IMR-90 (cell line): Measurements from ENCODE around the gene CPTP. TPM values are rescaled to one million over a fixed set of nuclear protein-coding genes. Genes with fewer than 3 reads are reported as not detected.
A peak's percentile ranks its signal among the peaks of the same experiment; 100 is the strongest.

Experiments used
- ATAC-seq: fragments of 200-7000 bp; cut with Tn5 transposase; 2 replicates; pipeline ENCODE4 v1.9.1; 2020; ENCODE audit warnings: low read depth, mild to moderate bottlenecking, moderate library complexity
- BruUV-seq: library from RNA; stranded (reverse); fragments of 400-500 nt; replicated peaks from 2 replicates; lab custom pipeline; 2021; lab: Mats Ljungman, UMichigan
- CTCF ChIA-PET: fragments of 300-600 bp; formaldehyde crosslinking; extraction: SDS; loops from one replicate; lab custom pipeline; 2021; ENCODE audit warnings: antibody characterized with exemption; lab: Yijun Ruan, JAX
- POLR2A ChIA-PET: fragments of 300-600 bp; sonication (Branson Sonifier 250); formaldehyde crosslinking; loops from one replicate; lab custom pipeline; 2022; ENCODE audit warnings: antibody characterized with exemption; ENCODE audit not compliant: unreplicated experiment; lab: Charles Lee
- DNase-seq: peaks from one replicate; pipeline ENCODE4 v3.0.0; 2013
- H2AFZ ChIP-seq: replicated peaks from 2 replicates; pipeline ENCODE3; 2013; ENCODE audit warnings: low read length, mild to moderate bottlenecking; ENCODE audit not compliant: poor library complexity
- H2AK5ac ChIP-seq: 2 replicates; pipeline ENCODE4 v1.6.1; 2013; ENCODE audit warnings: low read depth, low read length, inconsistent platforms
- H2AK9ac ChIP-seq: replicated peaks from 2 replicates; pipeline ENCODE3; 2013; ENCODE audit warnings: mild to moderate bottlenecking, low read depth, low read length, moderate library complexity; ENCODE audit not compliant: poor library complexity
- H2BK120ac ChIP-seq: 2 replicates; pipeline ENCODE4 v1.6.1; 2013; ENCODE audit warnings: low read depth, low read length, inconsistent platforms
- H2BK15ac ChIP-seq: 3 replicates; pipeline ENCODE4 v1.6.1; 2013; ENCODE audit warnings: low read depth, low read length, inconsistent platforms
- H2BK20ac ChIP-seq: 2 replicates; pipeline ENCODE4 v1.6.1; 2013; ENCODE audit warnings: low read depth, mild to moderate bottlenecking, inconsistent platforms, low read length, moderate library complexity
- H2BK5ac ChIP-seq: 2 replicates; pipeline ENCODE4 v1.6.1; 2013; ENCODE audit warnings: mild to moderate bottlenecking, low read depth, low read length, inconsistent platforms; ENCODE audit not compliant: poor library complexity, severe bottlenecking
- H3K14ac ChIP-seq: replicated peaks from 2 replicates; pipeline ENCODE4 v1.6.1; 2013; ENCODE audit warnings: low read depth, low read length, inconsistent platforms
- H3K18ac ChIP-seq: 2 replicates; pipeline ENCODE4 v1.6.1; 2013; ENCODE audit warnings: low read depth, low read length, control low read depth
- H3K23ac ChIP-seq: 2 replicates; pipeline ENCODE4 v1.6.1; 2013; ENCODE audit warnings: low read depth, low read length, inconsistent platforms
- H3K27ac ChIP-seq: 2 replicates; pipeline ENCODE4 v1.5.1; 2013; ENCODE audit warnings: mild to moderate bottlenecking, control low read depth, low read length; ENCODE audit not compliant: insufficient read depth
- H3K27me3 ChIP-seq: 2 replicates; pipeline ENCODE4 v1.6.1; 2013; ENCODE audit warnings: low read length; ENCODE audit not compliant: control insufficient read depth, insufficient read depth
- H3K36me3 ChIP-seq: 2 replicates; pipeline ENCODE4 v1.6.1; 2013; ENCODE audit warnings: low read length, mixed read lengths; ENCODE audit not compliant: control insufficient read depth, insufficient read depth
- H3K4ac ChIP-seq: 2 replicates; pipeline ENCODE4 v1.6.1; 2013; ENCODE audit warnings: low read depth, low read length, inconsistent platforms
- H3K4me1 ChIP-seq: 2 replicates; pipeline ENCODE4 v1.6.1; 2013; ENCODE audit warnings: low read length, mixed read lengths; ENCODE audit not compliant: control insufficient read depth, insufficient read depth
- H3K4me2 ChIP-seq: 2 replicates; pipeline ENCODE4 v1.6.1; 2013; ENCODE audit warnings: low read depth, mild to moderate bottlenecking, control low read depth, low read length, moderate library complexity
- H3K4me3 ChIP-seq: 2 replicates; pipeline ENCODE4 v1.5.1; 2013; ENCODE audit warnings: low read depth, mild to moderate bottlenecking, control low read depth, low read length, moderate library complexity; ENCODE audit not compliant: insufficient read depth
- H3K56ac ChIP-seq: 2 replicates; pipeline ENCODE4 v1.6.1; 2013; ENCODE audit warnings: low read length, inconsistent platforms; ENCODE audit not compliant: insufficient read depth; ENCODE audit errors: extremely low read depth
- H3K79me1 ChIP-seq, 2 experiments: 2 replicates each; pipeline ENCODE4 v1.6.1; 2013; ENCODE audit warnings: low read length in 2 of 2, inconsistent platforms in 1 of 2, low read depth in 1 of 2
- H3K9ac ChIP-seq: 2 replicates; pipeline ENCODE4 v1.6.1; 2013; ENCODE audit warnings: low read depth, low read length, control low read depth
- H3K9me1 ChIP-seq: 2 replicates; pipeline ENCODE4 v1.6.1; 2013; ENCODE audit warnings: low read length, inconsistent platforms; ENCODE audit not compliant: insufficient read depth
- H3K9me3 ChIP-seq: 2 replicates; pipeline ENCODE4 v1.6.1; 2013; ENCODE audit warnings: low read length; ENCODE audit not compliant: control insufficient read depth, insufficient read depth
- H4K20me1 ChIP-seq: 2 replicates; pipeline ENCODE4 v1.6.1; 2013; ENCODE audit warnings: low read length, inconsistent platforms; ENCODE audit not compliant: insufficient read depth
- H4K5ac ChIP-seq: 2 replicates; pipeline ENCODE4 v1.6.1; 2013; ENCODE audit warnings: mild to moderate bottlenecking, low read depth, low read length, control low read depth
- H4K8ac ChIP-seq, 2 experiments: 2 replicates each; pipeline ENCODE4 v1.6.1; 2013; ENCODE audit warnings: low read depth in 2 of 2, low read length in 2 of 2, control low read depth in 1 of 2, inconsistent platforms in 1 of 2
- H4K91ac ChIP-seq: 2 replicates; pipeline ENCODE4 v1.6.1; 2013; ENCODE audit warnings: low read depth, low read length, inconsistent platforms; ENCODE audit not compliant: insufficient read depth
- RCOR1 ChIP-seq: IDR thresholded peaks from 2 replicates; pipeline ENCODE4 v1.6.1; 2012; ENCODE audit warnings: mild to moderate bottlenecking, low read length, improper control_type of control experiment; ENCODE audit not compliant: insufficient replicate concordance
- WGBS, 2 experiments: methylation state at CpG; one replicate each; pipeline versions ENCODE4 v1.1.5 to v1.1.7; 2013; ENCODE audit warnings: missing lambda C conversion rate in 2 of 2; ENCODE audit not compliant: insufficient read length in 1 of 2; ENCODE audit errors: extremely low coverage in 2 of 2; 5-methylcytosine and 5-hydroxymethylcytosine counted together
- dilution Hi-C: fragments of 300-500 bp; cut with HindIII; formaldehyde crosslinking; loops from one replicate; pipeline ENCODE4 v1.14.3; 2018; ENCODE audit warnings: low sequenced_read_pairs; ENCODE audit not compliant: unreplicated experiment
- in situ Hi-C: fragments of 300-500 bp; cut with MboI; formaldehyde crosslinking; loops from 3 replicates; pipeline ENCODE4 v1.14.3; 2019; ENCODE audit warnings: low sequenced_read_pairs, inconsistent platforms, mixed read lengths
- intact Hi-C: fragments of 100-400 bp; cut with micrococcal nuclease; formaldehyde crosslinking; loops from 2 replicates; pipeline ENCODE4 v1.10.0; 2022
- polyA plus RNA-seq, 3 experiments: library from polyadenylated mRNA; depleted of rRNA; stranded (reverse); fragments of >200 nt; gene quantifications; 2 replicates each; pipeline ENCODE4 v1.2.3, GENCODE V29; 2012; ENCODE audit warnings: low replicate concordance in 1 of 3
- total RNA-seq: library from RNA; depleted of rRNA; stranded (reverse); fragments of >200 nt; gene quantifications from 2 replicates; pipeline ENCODE4 v1.2.3, GENCODE V29; 2012

CPTP gene
- total and polyA plus RNA-seq, 2 of the 4 experiments (the other 2 are of a cell fraction), result 2.7 to 12.1 TPM

- 79% methylated on average over 31 of the region's 116 CpGs; no CpG with 5 or more reads in 1 of the 2 experiments for WGBS, 2 experiments
- H2BK120ac ChIP-seq, result no peak overlapping the region
- peaks cover 30% of the 10 kb centered on the region for H3K4me1 ChIP-seq
- H2AK5ac ChIP-seq, result no peak overlapping the region
- BruUV-seq, result no TSS peak
- H2AK9ac ChIP-seq, result peak overlapping the region; percentile 61
- H3K36me3 ChIP-seq, result peaks cover 39% of the 10 kb centered on the region
- no peak overlapping the region; the same call in 1 of the 2 replicates for H3K4me3 ChIP-seq
- H4K8ac ChIP-seq, result no peak overlapping the region
- H3K23ac ChIP-seq, result no peak overlapping the region
- no peak overlapping the region; the same call in 1 of the 2 replicates for H3K4me2 ChIP-seq
- no peak overlapping the region for H3K18ac ChIP-seq
- H4K20me1 ChIP-seq, result peaks cover 55% of the 10 kb centered on the region
- H4K5ac ChIP-seq, result no peak overlapping the region
- no peak overlapping the region; the same call in 1 of the 2 replicates for H3K14ac ChIP-seq
- no peak overlapping the region for H3K27ac ChIP-seq
- in situ Hi-C loops (no loop called here), intact Hi-C loops (loop anchor here (5.0 kb wide), 1 partner anchor 47 kb away; the partner anchor contains the start of genes ACAP3 and PUSL1), dilution Hi-C loops (no loop called here)
- no peak for DNase-seq
- peaks cover 8 to 24% of the 10 kb centered on the region in 2 experiments; a peak in 3 of 4 replicates for H3K79me1 ChIP-seq
- no peak overlapping the region for H4K91ac ChIP-seq
- no peak overlapping the region for H2BK5ac ChIP-seq
- no peak for ATAC-seq
- H3K56ac ChIP-seq, result no peak overlapping the region
- ChIA-PET POLR2A (no interaction called here), CTCF (no interaction called here)
- no peaks in the 10 kb centered on the region for H3K9me3 ChIP-seq
- no peaks in the 10 kb centered on the region for H3K27me3 ChIP-seq
- no peak overlapping the region for H2BK20ac ChIP-seq
- no peak overlapping the region for H3K9ac ChIP-seq
- H3K9me1 ChIP-seq, result no peaks in the 10 kb centered on the region
- H3K4ac ChIP-seq, result no peak overlapping the region
- peak overlapping the region; percentile 58 for H2AFZ ChIP-seq
- no peak overlapping the region for H2BK15ac ChIP-seq
- no peak for TF ChIP-seq RCOR1
These were observed 30.0 kb downstream of the CPTP start for GRCh38 chr1:1354271-1355247.
